ENCODE results near the gene ATG10.

- TF ChIP-seq POLR2AphosphoS5 (IDR thresholded peaks at IDR 0.05; ENCODE audit: low read depth, low read length) (peak; percentile 80), FOXP2 (optimal IDR thresholded peaks at IDR 0.05; ENCODE audit: borderline replicate concordance, extremely low read depth, extremely low read length, insufficient read depth) (peak; percentile 59), TAF1 (IDR thresholded peaks at IDR 0.05; ENCODE audit: borderline replicate concordance, insufficient read depth, low read length) (no peak), REST (IDR thresholded peaks at IDR 0.05; ENCODE audit: insufficient read depth in 1 of 2, low read depth in 2 of 2, low read length in 2 of 2) (no peak), SIN3A (IDR thresholded peaks at IDR 0.05; ENCODE audit: borderline replicate concordance, insufficient read depth, low read length) (no peak)
Observed at GRCh38 chr5:81971712-81972491, at the start of gene ATG10.
